Transverse colon (tissue), 3 donors: ENCODE data around the gene SLC6A16.

ENCODE experiments used
- EP300 ChIP-seq: sonication (generic); formaldehyde crosslinking; IDR thresholded peaks from one replicate; pipeline ENCODE4 v1.6.1; 2017; ENCODE audit warnings: antibody characterized with exemption, low read depth
- POLR2A ChIP-seq: fragments of 450-650 bp; IDR thresholded peaks from one replicate; pipeline ENCODE4 v1.6.1; 2016; ENCODE audit warnings: antibody characterized with exemption, mild to moderate bottlenecking, moderate library complexity
- TF ChIP-seq, protein P1 (sequence below), 5 experiments: fragments of 200-600 bp in 3 of 5; fragments of 450-650 bp in 2 of 5; sonication (generic) in 3 of 5; IDR thresholded peaks; 1 replicate in 2 of 5; 2 replicates in 3 of 5; pipeline ENCODE4 v1.5.1; 2016 to 2017; ENCODE audit warnings: antibody characterized with exemption in 5 of 5, inconsistent platforms in 3 of 5, mild to moderate bottlenecking in 2 of 5, moderate library complexity in 1 of 5

DNA sequence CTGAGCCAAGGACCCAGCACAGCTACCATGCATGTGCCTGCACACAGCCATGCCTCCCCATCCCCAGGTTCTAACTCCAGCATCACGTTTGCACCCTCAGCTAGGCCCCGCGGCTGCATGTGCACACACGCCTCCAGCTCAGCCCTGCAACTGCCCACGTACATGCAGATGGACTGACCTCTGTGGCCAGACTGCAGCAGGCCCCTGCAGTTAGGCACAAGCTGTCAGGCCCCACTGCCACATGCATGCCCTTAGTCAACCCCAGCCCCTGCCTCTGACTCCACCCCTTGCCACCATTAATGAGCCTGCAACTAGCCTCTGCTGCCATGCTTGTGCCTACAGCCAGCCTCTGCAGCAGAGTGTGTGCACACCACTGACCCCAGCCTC is 23.1 kb downstream of the SLC6A16 start:
- TF ChIP-seq EP300 (no peak), POLR2A (no peak)
- TF ChIP-seq, protein P1, sequence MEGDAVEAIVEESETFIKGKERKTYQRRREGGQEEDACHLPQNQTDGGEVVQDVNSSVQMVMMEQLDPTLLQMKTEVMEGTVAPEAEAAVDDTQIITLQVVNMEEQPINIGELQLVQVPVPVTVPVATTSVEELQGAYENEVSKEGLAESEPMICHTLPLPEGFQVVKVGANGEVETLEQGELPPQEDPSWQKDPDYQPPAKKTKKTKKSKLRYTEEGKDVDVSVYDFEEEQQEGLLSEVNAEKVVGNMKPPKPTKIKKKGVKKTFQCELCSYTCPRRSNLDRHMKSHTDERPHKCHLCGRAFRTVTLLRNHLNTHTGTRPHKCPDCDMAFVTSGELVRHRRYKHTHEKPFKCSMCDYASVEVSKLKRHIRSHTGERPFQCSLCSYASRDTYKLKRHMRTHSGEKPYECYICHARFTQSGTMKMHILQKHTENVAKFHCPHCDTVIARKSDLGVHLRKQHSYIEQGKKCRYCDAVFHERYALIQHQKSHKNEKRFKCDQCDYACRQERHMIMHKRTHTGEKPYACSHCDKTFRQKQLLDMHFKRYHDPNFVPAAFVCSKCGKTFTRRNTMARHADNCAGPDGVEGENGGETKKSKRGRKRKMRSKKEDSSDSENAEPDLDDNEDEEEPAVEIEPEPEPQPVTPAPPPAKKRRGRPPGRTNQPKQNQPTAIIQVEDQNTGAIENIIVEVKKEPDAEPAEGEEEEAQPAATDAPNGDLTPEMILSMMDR (IDR thresholded peaks at IDR 0.05): no peak
